B cell (primary cell): ENCODE data around the gene FOXK1. TPM values are rescaled to one million over a fixed set of nuclear protein-coding genes. Genes with fewer than 3 reads are reported as not detected.

ENCODE experiments used
- ATAC-seq: fragments of 200-7000 bp; cut with Tn5 transposase; one replicate; pipeline ENCODE4 v1.10.0; 2021; ENCODE audit warnings: low read depth, mild to moderate bottlenecking, moderate number of reproducible peaks, moderate library complexity
- CTCF ChIA-PET: fragments of 350-600 bp; sonication (Branson Sonifier 250); formaldehyde crosslinking; loops from one replicate; lab custom pipeline; 2021; ENCODE audit warnings: antibody characterized with exemption, inconsistent platforms; lab: Charles Lee
- POLR2A ChIA-PET: fragments of 350-600 bp; sonication (Branson Sonifier 250); formaldehyde crosslinking; loops from one replicate; lab custom pipeline; 2021; ENCODE audit warnings: antibody characterized with exemption; lab: Charles Lee
- DNase-seq: peaks from one replicate; pipeline ENCODE4 v3.0.0; 2013
- H2AFZ ChIP-seq: 2 replicates; pipeline ENCODE4 v1.6.1; 2012; ENCODE audit warnings: mild to moderate bottlenecking, low read depth, low read length; ENCODE audit not compliant: insufficient read depth, poor library complexity, severe bottlenecking
- H3K27ac ChIP-seq, 2 donors: 1 replicate in 1 of 2; 2 replicates in 1 of 2; pipeline ENCODE4 v1.5.1; 2012 to 2013; ENCODE audit warnings: low read length in 2 of 2, mild to moderate bottlenecking in 2 of 2, moderate library complexity in 1 of 2
- H3K27me3 ChIP-seq, 4 experiments: fragments of 200-600 bp in 1 of 4; sonication (generic) in 1 of 4; replicated peaks in 1 of 4; 1 replicate in 2 of 4; 2 replicates in 2 of 4; pipeline versions ENCODE4 v1.6.1 to v1.7.0; 2013 to 2016; ENCODE audit warnings: low read length in 3 of 4, mild to moderate bottlenecking in 2 of 4, mixed read lengths in 1 of 4, moderate library complexity in 1 of 4; ENCODE audit not compliant: insufficient read depth in 4 of 4, control insufficient read depth in 3 of 4; ENCODE audit errors: control extremely low read depth in 1 of 4
- H3K36me3 ChIP-seq, 2 experiments: replicated peaks in 1 of 2; 1 replicate in 1 of 2; 2 replicates in 1 of 2; pipeline versions ENCODE4 v1.6.1 to v1.7.1; 2013; ENCODE audit warnings: low read length in 1 of 2; ENCODE audit not compliant: insufficient read depth in 2 of 2, control insufficient read depth in 1 of 2; ENCODE audit errors: control extremely low read depth in 1 of 2, extremely low read depth in 1 of 2
- H3K4me1 ChIP-seq, 2 donors: fragments of 200-600 bp in 1 of 2; sonication (generic) in 1 of 2; 1 replicate in 1 of 2; 2 replicates in 1 of 2; pipeline versions ENCODE4 v1.5.1 to v1.6.1; 2013 to 2017; ENCODE audit warnings: low read length in 2 of 2; ENCODE audit not compliant: control insufficient read depth in 2 of 2, insufficient read depth in 2 of 2
- H3K4me2 ChIP-seq: replicated peaks from 2 replicates; pipeline ENCODE3; 2012; ENCODE audit warnings: mild to moderate bottlenecking, low read depth, low read length; ENCODE audit not compliant: poor library complexity, severe bottlenecking
- H3K4me3 ChIP-seq, 5 experiments: fragments of 200-600 bp in 1 of 5; sonication (generic) in 1 of 5; 1 replicate in 3 of 5; 2 replicates in 2 of 5; pipeline versions ENCODE4 v1.5.1 to v1.7.0; 2011 to 2016; ENCODE audit warnings: low read length in 4 of 5, mild to moderate bottlenecking in 4 of 5, low read depth in 2 of 5, control low read depth in 1 of 5, moderate library complexity in 1 of 5; ENCODE audit not compliant: insufficient read depth in 1 of 5; ENCODE audit errors: control extremely low read depth in 1 of 5, extremely low read depth in 1 of 5
- H3K79me2 ChIP-seq: fragments of 200-600 bp; sonication (generic); one replicate; pipeline ENCODE4 v1.6.0; 2016; ENCODE audit warnings: low read length; ENCODE audit not compliant: control insufficient read depth, insufficient read depth
- H3K9ac ChIP-seq: fragments of 200-600 bp; sonication (generic); 2 replicates; pipeline ENCODE4 v1.6.1; 2017; ENCODE audit warnings: mild to moderate bottlenecking, low read length, moderate library complexity
- H3K9me3 ChIP-seq, 3 donors: one replicate each; pipeline versions ENCODE4 v1.6.1 to v1.7.1; 2013; ENCODE audit warnings: low read length in 2 of 3; ENCODE audit not compliant: control insufficient read depth in 2 of 3, insufficient read depth in 1 of 3; ENCODE audit errors: control extremely low read depth in 1 of 3
- H4K20me1 ChIP-seq: 2 replicates; pipeline ENCODE4 v1.6.0; 2012; ENCODE audit warnings: mild to moderate bottlenecking, low read length; ENCODE audit not compliant: insufficient read depth, control insufficient read depth, poor library complexity, severe bottlenecking
- H3K27ac Mint-ChIP-seq: one replicate; pipeline ENCODE4 v1.8.0; 2021; ENCODE audit warnings: mixed read lengths
- H3K27me3 Mint-ChIP-seq: one replicate; pipeline ENCODE4 v1.8.0; 2021; ENCODE audit warnings: mixed read lengths
- H3K4me1 Mint-ChIP-seq: one replicate; pipeline ENCODE4 v1.8.0; 2021; ENCODE audit warnings: mixed read lengths
- H3K4me3 Mint-ChIP-seq: one replicate; pipeline ENCODE4 v1.8.0; 2021; ENCODE audit warnings: mixed read lengths
- H3K9me3 Mint-ChIP-seq: one replicate; pipeline ENCODE4 v1.8.0; 2022; ENCODE audit warnings: mixed read lengths; ENCODE audit not compliant: insufficient read depth
- CTCF ChIP-seq: fragments of 200-600 bp; IDR thresholded peaks from one replicate; pipeline ENCODE4 v1.8.0; 2022; ENCODE audit warnings: antibody characterized with exemption, mild to moderate bottlenecking
- EZH2 ChIP-seq: IDR thresholded peaks from 2 replicates; pipeline ENCODE4 v1.6.1; 2012; ENCODE audit warnings: borderline replicate concordance, low read depth, mild to moderate bottlenecking, moderate library complexity, low read length; ENCODE audit not compliant: insufficient read depth, poor library complexity, severe bottlenecking
- WGBS: methylation state at CpG from one replicate; pipeline ENCODE4 v1.1.5; 2013; ENCODE audit warnings: missing lambda C conversion rate; ENCODE audit not compliant: insufficient coverage; 5-methylcytosine and 5-hydroxymethylcytosine counted together
- intact Hi-C: fragments of 100-400 bp; cut with micrococcal nuclease; formaldehyde crosslinking; loops from one replicate; pipeline ENCODE4 v1.10.0; 2022
- polyA plus RNA-seq: library from polyadenylated mRNA; depleted of rRNA; stranded (reverse); fragments of >200 nt; gene quantifications from 2 replicates; pipeline ENCODE4 v1.2.3, GENCODE V29; 2012
- total RNA-seq, 2 donors: library from RNA; stranded (reverse); fragments of 120-200 nt in 1 of 2; gene quantifications; 1 replicate in 1 of 2; 2 replicates in 1 of 2; pipeline versions ENCODE4 v1.2.3 to v1.2.4, GENCODE V29; 2013 to 2022

FOXK1 gene
- total and polyA plus RNA-seq, 2 donors (not counting 1 experiment from before 2014, with no cell fraction given), result 17.9 to 56.2 TPM

DNA sequence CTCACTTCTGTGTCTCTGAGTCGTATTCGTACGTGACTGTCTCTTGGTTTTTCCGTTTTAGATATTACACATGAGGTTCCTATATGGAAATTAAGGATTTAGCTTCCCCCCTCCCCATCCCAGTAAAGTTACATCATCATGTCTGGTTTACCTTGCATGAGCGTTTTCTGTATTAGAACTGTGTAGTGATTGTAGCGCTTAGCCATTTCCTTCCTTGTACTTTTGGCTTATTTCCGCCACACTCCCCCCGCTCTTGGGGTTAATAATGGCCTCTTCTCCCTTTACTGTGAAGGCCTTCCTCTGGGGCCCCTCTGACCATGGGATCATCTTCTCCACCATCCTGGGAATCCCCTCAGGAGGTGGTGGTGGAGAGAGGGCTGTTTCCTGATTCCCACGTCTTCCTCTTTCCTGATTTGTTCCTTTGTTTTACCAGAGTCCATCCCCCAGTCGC, 66.2 kb downstream of the FOXK1 start:
- H2AFZ ChIP-seq, result no peak overlapping the region
- H3K4me1 ChIP-seq, result peaks cover 17 to 42% of the 10 kb centered on the region in 2 donors
- H3K4me2 ChIP-seq, result no peak overlapping the region
- intact Hi-C loops, result no loop called here
- TF ChIP-seq CTCF (no peak), EZH2 (no peak)
- Mint-ChIP-seq H3K4me3 (peak overlapping the region; percentile 46), H3K27me3 (no peaks in the 10 kb centered on the region), H3K4me1 (peaks cover 47% of the 10 kb centered on the region), H3K27ac (peak overlapping the region; percentile 39), H3K9me3 (no peaks in the 10 kb centered on the region)
- no peak for ATAC-seq
- CTCF ChIA-PET, result no interaction called here
- H4K20me1 ChIP-seq, result peaks cover 36% of the 10 kb centered on the region
- POLR2A ChIA-PET, result no interaction called here
- H3K27ac ChIP-seq, result peak overlapping the region in 1 of 2 donors; percentile 59
- no peaks in the 10 kb centered on the region for H3K9me3 ChIP-seq
- no peak overlapping the region for H3K9ac ChIP-seq
- H3K36me3 ChIP-seq, result peaks cover 0 to 31% of the 10 kb centered on the region in 2 experiments
- no peak for DNase-seq
- H3K4me3 ChIP-seq, result no peak overlapping the region
- WGBS, result 100% methylated on average over 1 of the region's 10 CpGs
- H3K79me2 ChIP-seq, result peaks cover 68% of the 10 kb centered on the region
- no peaks in the 10 kb centered on the region for H3K27me3 ChIP-seq

GRCh38 chr7:4749363-4749762, 67.3 kb downstream of the FOXK1 start:
- Histone ChIP-seq H4K20me1 (peaks cover 47% of the 10 kb centered on the region), H3K4me1 (peaks cover 13 to 40% of the 10 kb centered on the region in 2 donors), H3K27me3 (no peaks in the 10 kb centered on the region), H3K9me3 (no peaks in the 10 kb centered on the region), H3K27ac (no peak overlapping the region), H2AFZ (no peak overlapping the region), H3K36me3 (peaks cover 0 to 33% of the 10 kb centered on the region in 2 experiments), H3K9ac (no peak overlapping the region), H3K4me2 (no peak overlapping the region), H3K79me2 (peaks cover 78% of the 10 kb centered on the region), H3K4me3 (no peak overlapping the region)
- TF ChIP-seq EZH2 (no peak), CTCF (no peak)
- H3K9me3 Mint-ChIP-seq, result no peaks in the 10 kb centered on the region
- POLR2A ChIA-PET, result no interaction called here
- ATAC-seq (no peak), DNase-seq (no peak)
- intact Hi-C loops, result no loop called here
- WGBS, result 100% methylated on average over 13 of the region's 14 CpGs
- no peak overlapping the region for H3K4me3 Mint-ChIP-seq
- H3K4me1 Mint-ChIP-seq, result peaks cover 45% of the 10 kb centered on the region
- H3K27ac Mint-ChIP-seq, result peak overlapping the region; percentile 73
- no peaks in the 10 kb centered on the region for H3K27me3 Mint-ChIP-seq
- CTCF ChIA-PET, result interaction anchor here (1.6 kb wide), 1 partner anchor 138 kb away, joined by 9 read pairs; no protein-coding TSS in a partner anchor
